Fibroblast of pulmonary artery (primary cell): ENCODE results near the gene AZGP1.
A peak's percentile ranks its signal among the peaks of the same experiment; 100 is the strongest.

Experiments used
- DNase-seq: peaks from one replicate; pipeline ENCODE4 v3.0.0-alpha.2; 2010; ENCODE audit warnings: low read depth
- H3K4me3 ChIP-seq: replicated peaks from 2 replicates; pipeline ENCODE4 v1.5.1; 2011; ENCODE audit warnings: low read depth, mild to moderate bottlenecking, control low read depth, low read length, moderate library complexity
- TF ChIP-seq, protein P1 (sequence below): IDR thresholded peaks from 2 replicates; pipeline ENCODE4 v1.5.1; 2011; ENCODE audit warnings: mild to moderate bottlenecking, control low read depth, low read length, inconsistent platforms; ENCODE audit errors: missing control alignments

Gene AZGP1

DNA sequence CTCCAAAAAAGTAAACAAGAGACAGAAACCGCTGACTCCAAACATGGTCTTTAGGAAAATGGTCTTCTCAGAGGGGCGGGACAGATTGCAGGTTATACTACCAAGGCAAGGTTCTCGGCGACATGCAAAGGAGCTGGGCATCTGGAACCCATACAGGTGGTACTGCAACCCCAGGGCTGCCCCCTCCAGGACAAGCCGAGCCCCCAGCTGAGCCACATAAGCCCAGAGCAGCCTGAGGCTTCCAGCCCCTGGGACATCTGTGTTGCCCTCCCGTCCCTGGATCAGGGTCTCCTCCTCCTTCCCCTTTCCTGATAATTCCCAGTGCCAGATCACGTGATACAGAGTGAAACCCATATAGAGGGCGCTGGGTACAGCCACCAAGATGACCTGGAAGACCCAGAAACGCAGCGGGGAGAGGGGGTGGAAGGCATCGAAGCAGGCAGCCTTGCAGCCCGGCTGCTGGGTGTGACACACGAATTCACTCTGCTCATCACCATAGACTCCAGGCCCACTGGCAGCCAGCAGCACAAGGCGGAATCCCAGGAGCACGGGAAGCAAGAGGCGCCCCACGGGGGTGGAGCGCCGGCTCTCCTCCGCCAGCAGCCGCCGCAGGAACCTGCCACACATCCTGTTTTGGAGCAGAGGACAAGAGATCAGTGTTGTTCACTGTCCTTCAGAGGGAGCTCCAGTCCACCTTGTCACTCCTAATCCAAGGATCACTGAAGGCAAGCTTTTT is 46.7 kb downstream of the AZGP1 start, which contains the start of gene GJC3:
GJC3 (minus strand) TSS at position 627 of the 736 bp plus-strand sequence; CDS start at position 627, 0 bp downstream.
- TF ChIP-seq, protein P1, sequence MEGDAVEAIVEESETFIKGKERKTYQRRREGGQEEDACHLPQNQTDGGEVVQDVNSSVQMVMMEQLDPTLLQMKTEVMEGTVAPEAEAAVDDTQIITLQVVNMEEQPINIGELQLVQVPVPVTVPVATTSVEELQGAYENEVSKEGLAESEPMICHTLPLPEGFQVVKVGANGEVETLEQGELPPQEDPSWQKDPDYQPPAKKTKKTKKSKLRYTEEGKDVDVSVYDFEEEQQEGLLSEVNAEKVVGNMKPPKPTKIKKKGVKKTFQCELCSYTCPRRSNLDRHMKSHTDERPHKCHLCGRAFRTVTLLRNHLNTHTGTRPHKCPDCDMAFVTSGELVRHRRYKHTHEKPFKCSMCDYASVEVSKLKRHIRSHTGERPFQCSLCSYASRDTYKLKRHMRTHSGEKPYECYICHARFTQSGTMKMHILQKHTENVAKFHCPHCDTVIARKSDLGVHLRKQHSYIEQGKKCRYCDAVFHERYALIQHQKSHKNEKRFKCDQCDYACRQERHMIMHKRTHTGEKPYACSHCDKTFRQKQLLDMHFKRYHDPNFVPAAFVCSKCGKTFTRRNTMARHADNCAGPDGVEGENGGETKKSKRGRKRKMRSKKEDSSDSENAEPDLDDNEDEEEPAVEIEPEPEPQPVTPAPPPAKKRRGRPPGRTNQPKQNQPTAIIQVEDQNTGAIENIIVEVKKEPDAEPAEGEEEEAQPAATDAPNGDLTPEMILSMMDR: peak; percentile 46
- peak within 1 kb of the TSS; percentile 18 for H3K4me3 ChIP-seq
- DNase-seq: peak; percentile 63

DNA sequence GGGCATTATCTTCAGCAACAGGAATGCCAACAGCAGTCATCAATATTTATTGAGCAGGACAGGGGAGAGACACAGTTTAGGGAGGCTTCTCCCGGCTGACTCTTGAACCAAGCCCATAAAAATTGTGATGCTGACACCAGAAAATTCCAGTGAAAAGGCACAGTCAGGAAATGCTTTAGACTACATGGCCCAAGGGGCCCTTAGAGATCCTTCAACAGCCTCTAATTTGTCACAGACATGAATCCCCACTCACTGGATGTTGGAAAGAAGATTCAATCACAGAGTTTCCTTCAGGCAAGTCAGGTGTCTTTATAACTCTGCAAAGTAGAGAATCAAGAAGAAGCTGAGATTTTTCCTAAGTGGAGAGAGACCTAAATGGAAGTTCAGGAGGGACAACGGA is 47.6 kb downstream of the AZGP1 start:
- H3K4me3 ChIP-seq: no peak overlapping the region
- TF ChIP-seq, protein P1: no peak
- no peak for DNase-seq

DNA sequence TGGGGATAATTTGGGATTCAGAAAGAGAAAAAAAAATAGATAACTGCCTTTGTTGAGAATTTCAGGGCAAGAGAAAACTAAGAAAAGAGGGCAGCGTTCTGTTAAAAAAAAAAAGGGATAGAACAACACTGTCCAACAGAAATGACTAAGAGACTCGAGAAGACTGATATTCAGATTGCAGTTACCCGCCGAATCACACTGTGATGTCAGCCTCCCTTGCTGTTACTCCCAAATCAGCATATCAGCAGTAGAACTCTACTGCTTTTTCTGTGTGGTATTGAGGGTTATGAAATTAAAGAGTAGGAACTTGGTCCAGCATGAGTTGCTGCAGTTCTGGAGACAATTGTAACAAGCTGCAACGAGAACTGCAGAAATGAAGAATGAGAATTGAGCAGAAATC is 48.3 kb downstream of the AZGP1 start:
- no peak for DNase-seq
- TF ChIP-seq, protein P1: no peak
- H3K4me3 ChIP-seq: no peak overlapping the region

DNA sequence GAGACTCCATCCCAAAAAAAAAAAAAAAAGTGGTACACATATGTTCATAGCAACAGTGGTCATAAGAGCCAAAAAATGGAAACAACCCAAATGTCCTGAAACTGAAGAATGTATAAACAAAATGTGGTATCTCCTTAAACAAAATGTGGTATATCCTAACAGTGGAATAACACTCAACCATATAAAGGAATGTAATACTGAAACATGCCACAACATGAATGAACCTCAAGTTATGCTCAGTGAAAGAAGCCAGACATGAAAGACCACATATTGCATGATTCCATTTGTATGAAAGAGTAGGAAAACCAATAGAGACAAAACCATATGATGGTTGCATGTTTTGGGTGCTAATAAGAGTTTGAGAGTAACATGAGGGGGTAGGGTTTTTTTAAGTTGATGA is 49.5 kb downstream of the AZGP1 start:
- TF ChIP-seq, protein P1: no peak
- H3K4me3 ChIP-seq: no peak overlapping the region
- DNase-seq: no peak

DNA sequence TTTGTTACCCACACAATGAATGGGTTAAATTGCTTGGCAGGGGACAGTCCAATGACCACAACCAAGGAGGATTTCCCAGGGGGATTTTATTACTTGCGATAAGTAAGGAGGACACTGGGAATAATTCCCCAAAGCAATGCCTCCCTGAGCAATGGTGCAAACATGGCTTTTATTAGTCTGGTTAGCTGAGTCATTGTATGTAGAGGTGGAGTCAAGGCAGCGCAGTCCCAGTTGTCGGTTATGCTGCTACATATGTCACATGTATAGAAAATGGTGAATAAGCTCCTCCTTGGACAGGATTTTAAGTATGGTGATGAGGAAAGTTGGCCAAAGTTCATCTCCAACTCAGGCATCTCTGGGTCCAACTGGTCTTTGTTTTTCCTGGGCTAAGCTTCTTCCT is 52.6 kb downstream of the AZGP1 start:
- no peak overlapping the region for H3K4me3 ChIP-seq
- TF ChIP-seq, protein P1: no peak
- no peak for DNase-seq

DNA sequence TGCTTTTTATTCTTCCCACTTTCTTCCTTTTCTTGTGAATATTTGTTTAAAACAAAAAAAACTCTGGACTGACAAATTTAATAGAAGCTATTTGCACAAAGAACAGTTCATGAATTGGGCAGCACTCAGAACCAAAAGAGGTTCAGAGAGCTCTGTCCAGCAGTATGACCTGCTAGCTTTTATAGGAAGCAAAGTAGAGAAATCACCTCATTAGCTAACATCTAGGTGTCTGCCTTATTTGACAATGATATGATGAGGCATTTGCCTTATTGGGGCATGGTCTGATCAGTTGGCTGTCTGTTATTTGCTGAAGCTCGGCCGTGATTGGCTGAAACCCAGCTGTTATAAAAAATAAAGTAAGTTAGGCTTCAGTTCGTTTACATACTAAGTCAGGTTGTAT is 55.7 kb downstream of the AZGP1 start:
- DNase-seq: peak; percentile 10

DNA sequence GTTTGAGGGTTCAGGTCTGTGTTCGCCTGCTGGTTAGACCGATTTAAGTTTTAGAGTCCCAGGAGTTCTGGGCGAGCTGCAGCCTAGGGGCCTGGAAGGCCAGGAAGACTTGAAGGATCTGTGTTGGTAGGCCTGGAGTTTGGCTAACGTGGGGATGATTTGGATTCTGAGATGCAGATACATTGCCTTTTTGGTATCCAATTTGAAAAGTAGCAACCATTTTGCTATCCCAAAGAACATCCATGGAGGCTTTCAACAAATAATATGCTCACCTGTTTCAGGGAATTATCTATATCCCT is 56.1 kb downstream of the AZGP1 start:
- no peak for DNase-seq
- H3K4me3 ChIP-seq: peak overlapping the region; percentile 87
- TF ChIP-seq, protein P1: no peak

More for the DNA sequence above, 55.7 kb downstream of the AZGP1 start:
- peak overlapping the region; percentile 87 for H3K4me3 ChIP-seq
- TF ChIP-seq, protein P1: no peak
